CD4-positive, alpha-beta T cell treated with Interleukin-17A for 1 hour (primary cell): ENCODE data around the gene ANKS1A.

Source experiments
- DNase-seq: peaks from one replicate; pipeline ENCODE4 v3.0.0-alpha.2; 2020

Gene ANKS1A

GRCh38 chr6:35043381-35044130, 154.5 kb downstream of the ANKS1A start:
- no peak for DNase-seq

- DNase-seq: no peak
Measured at GRCh38 chr6:35044145-35044745, 155.2 kb downstream of the ANKS1A start.

GRCh38 chr6:35044761-35045421, 155.8 kb downstream of the ANKS1A start:
- DNase-seq: no peak

- no peak for DNase-seq
Measured at GRCh38 chr6:35046103-35046502, 157.0 kb downstream of the ANKS1A start.

GRCh38 chr6:35046862-35047261, 157.8 kb downstream of the ANKS1A start:
- no peak for DNase-seq

GRCh38 chr6:35047265-35048011, 158.4 kb downstream of the ANKS1A start:
- DNase-seq: no peak

GRCh38 chr6:35048031-35048613, 159.1 kb downstream of the ANKS1A start:
- DNase-seq: no peak

- DNase-seq: peak; percentile 10
Measured at GRCh38 chr6:35048631-35049083, 159.6 kb downstream of the ANKS1A start.

GRCh38 chr6:35049156-35049735, 160.2 kb downstream of the ANKS1A start:
- DNase-seq: no peak

GRCh38 chr6:35049900-35050756, 161.1 kb downstream of the ANKS1A start:
- no peak for DNase-seq

- DNase-seq: no peak
Measured at GRCh38 chr6:35050757-35051330, 161.8 kb downstream of the ANKS1A start.

- no peak for DNase-seq
Measured at GRCh38 chr6:35051396-35051795, 162.3 kb downstream of the ANKS1A start.

GRCh38 chr6:35051997-35052583, 163.0 kb downstream of the ANKS1A start:
- DNase-seq: no peak

- no peak for DNase-seq
Measured at GRCh38 chr6:35052694-35053565, 163.9 kb downstream of the ANKS1A start.

- no peak for DNase-seq
Measured at GRCh38 chr6:35053701-35054100, 164.6 kb downstream of the ANKS1A start.

- DNase-seq: no peak
Measured at GRCh38 chr6:35054106-35054742, 165.2 kb downstream of the ANKS1A start.

- no peak for DNase-seq
Measured at GRCh38 chr6:35054743-35055130, 165.7 kb downstream of the ANKS1A start.

- no peak for DNase-seq
Measured at GRCh38 chr6:35055891-35056290, 166.8 kb downstream of the ANKS1A start.

- no peak for DNase-seq
Measured at GRCh38 chr6:35056952-35057351, 167.9 kb downstream of the ANKS1A start.
